Smooth muscle cell (in vitro differentiated cells): ENCODE data around the gene OPHN1. TPM values are rescaled to one million over a fixed set of nuclear protein-coding genes. Genes with fewer than 3 reads are reported as not detected.

Source experiments
- DNase-seq: peaks from one replicate; lab custom pipeline; 2025; ENCODE audit not compliant: unreplicated experiment; lab: John Stamatoyannopoulos, UW
- H2AFZ ChIP-seq: fragments of 200-600 bp; sonication (generic); 2 replicates; pipeline ENCODE4 v1.6.0; 2016; ENCODE audit warnings: antibody characterized with exemption, low read depth, mild to moderate bottlenecking
- H3F3A ChIP-seq: fragments of 200-600 bp; sonication (generic); 2 replicates; pipeline ENCODE4 v1.6.0; 2017; ENCODE audit warnings: antibody characterized with exemption, low read depth
- H3K27ac ChIP-seq: fragments of 200-600 bp; sonication (generic); 2 replicates; pipeline ENCODE4 v1.5.1; 2016; ENCODE audit warnings: low read depth, mild to moderate bottlenecking
- H3K27me3 ChIP-seq: fragments of 200-600 bp; sonication (generic); 2 replicates; pipeline ENCODE4 v1.6.1; 2016; ENCODE audit warnings: low read depth, mild to moderate bottlenecking
- H3K36me3 ChIP-seq: fragments of 200-600 bp; sonication (generic); 2 replicates; pipeline ENCODE4 v1.5.1; 2016; ENCODE audit warnings: low read depth
- H3K4me1 ChIP-seq: fragments of 200-600 bp; sonication (generic); 2 replicates; pipeline ENCODE4 v1.5.1; 2016; ENCODE audit warnings: low read depth
- H3K4me2 ChIP-seq: fragments of 200-600 bp; sonication (generic); 2 replicates; pipeline ENCODE4 v1.6.0; 2016; ENCODE audit warnings: mild to moderate bottlenecking
- H3K4me3 ChIP-seq: fragments of 200-600 bp; sonication (generic); 2 replicates; pipeline ENCODE4 v1.5.1; 2016; ENCODE audit warnings: mild to moderate bottlenecking
- H3K79me2 ChIP-seq: fragments of 200-600 bp; sonication (generic); 2 replicates; pipeline ENCODE4 v1.6.0; 2016; ENCODE audit warnings: low read depth, mild to moderate bottlenecking
- H3K9ac ChIP-seq: fragments of 200-600 bp; sonication (generic); 2 replicates; pipeline ENCODE4 v1.6.0; 2016; ENCODE audit warnings: low read depth
- H3K9me3 ChIP-seq: fragments of 200-600 bp; sonication (generic); replicated peaks from 2 replicates; pipeline ENCODE4 v1.5.1; 2016; ENCODE audit warnings: low read depth
- H4K20me1 ChIP-seq: fragments of 200-600 bp; sonication (generic); 2 replicates; pipeline ENCODE4 v1.6.0; 2016; ENCODE audit warnings: low read depth
- WGBS: methylation state at CpG from one replicate; pipeline ENCODE4 v1.1.7; 2016; ENCODE audit warnings: low lambda C conversion rate; 5-methylcytosine and 5-hydroxymethylcytosine counted together
- polyA plus RNA-seq: library from polyadenylated mRNA; unstranded; fragments of >200 nt; fragmentation: Nextera tagmentation; extraction: Ambion mirVana; gene quantifications from 2 replicates; pipeline ENCODE4 v1.2.1, GENCODE V29; 2016
- total RNA-seq: library from RNA; depleted of rRNA; stranded (reverse); fragments of >200 nt; gene quantifications from 2 replicates; pipeline ENCODE4 v1.2.3, GENCODE V29; 2014
- TF ChIP-seq, protein P1 (sequence below): fragments of 200-600 bp; sonication (generic); IDR thresholded peaks from 2 replicates; pipeline ENCODE4 v1.5.1; 2017; ENCODE audit warnings: borderline replicate concordance, mild to moderate bottlenecking, antibody characterized with exemption; ENCODE audit not compliant: insufficient read depth, poor library complexity, severe bottlenecking

Gene OPHN1
- total and polyA plus RNA-seq, 2 experiments from 2014 or later, result 1.1 to 2.3 TPM

DNA sequence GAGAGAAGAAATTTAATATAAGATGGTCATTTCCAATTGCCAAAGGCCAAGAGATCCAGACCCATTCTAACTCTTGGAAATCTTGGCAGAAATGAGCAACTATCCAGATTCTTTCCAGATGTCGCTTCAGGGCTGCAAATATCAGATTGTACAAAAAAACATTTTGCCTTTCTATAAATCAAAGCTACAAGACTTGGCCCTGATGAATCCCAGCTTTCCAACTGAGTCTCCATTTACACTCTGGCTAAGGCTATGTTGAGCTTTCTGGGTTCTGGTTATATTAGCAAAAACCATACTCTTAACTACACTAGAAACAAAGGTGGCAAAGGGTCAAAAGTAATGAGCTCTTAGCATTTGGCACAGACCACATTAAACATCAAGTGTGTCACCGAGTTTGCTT, 345.8 kb downstream of the OPHN1 start:
- no peaks in the 10 kb centered on the region for H3K36me3 ChIP-seq
- H3F3A ChIP-seq, result no peaks in the 10 kb centered on the region
- no peak overlapping the region for H3K4me3 ChIP-seq
- no peak overlapping the region for H3K9ac ChIP-seq
- no peak overlapping the region for H3K27ac ChIP-seq
- no peak overlapping the region for H2AFZ ChIP-seq
- TF ChIP-seq, protein P1, sequence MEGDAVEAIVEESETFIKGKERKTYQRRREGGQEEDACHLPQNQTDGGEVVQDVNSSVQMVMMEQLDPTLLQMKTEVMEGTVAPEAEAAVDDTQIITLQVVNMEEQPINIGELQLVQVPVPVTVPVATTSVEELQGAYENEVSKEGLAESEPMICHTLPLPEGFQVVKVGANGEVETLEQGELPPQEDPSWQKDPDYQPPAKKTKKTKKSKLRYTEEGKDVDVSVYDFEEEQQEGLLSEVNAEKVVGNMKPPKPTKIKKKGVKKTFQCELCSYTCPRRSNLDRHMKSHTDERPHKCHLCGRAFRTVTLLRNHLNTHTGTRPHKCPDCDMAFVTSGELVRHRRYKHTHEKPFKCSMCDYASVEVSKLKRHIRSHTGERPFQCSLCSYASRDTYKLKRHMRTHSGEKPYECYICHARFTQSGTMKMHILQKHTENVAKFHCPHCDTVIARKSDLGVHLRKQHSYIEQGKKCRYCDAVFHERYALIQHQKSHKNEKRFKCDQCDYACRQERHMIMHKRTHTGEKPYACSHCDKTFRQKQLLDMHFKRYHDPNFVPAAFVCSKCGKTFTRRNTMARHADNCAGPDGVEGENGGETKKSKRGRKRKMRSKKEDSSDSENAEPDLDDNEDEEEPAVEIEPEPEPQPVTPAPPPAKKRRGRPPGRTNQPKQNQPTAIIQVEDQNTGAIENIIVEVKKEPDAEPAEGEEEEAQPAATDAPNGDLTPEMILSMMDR, result no peak
- no peaks in the 10 kb centered on the region for H3K79me2 ChIP-seq
- no peak overlapping the region for H3K4me2 ChIP-seq
- 58% methylated on average over 2 of the region's 2 CpGs for WGBS
- H3K27me3 ChIP-seq, result no peaks in the 10 kb centered on the region
- no peaks in the 10 kb centered on the region for H4K20me1 ChIP-seq
- H3K9me3 ChIP-seq, result no peaks in the 10 kb centered on the region
- DNase-seq, result no peak
- no peaks in the 10 kb centered on the region for H3K4me1 ChIP-seq

DNA sequence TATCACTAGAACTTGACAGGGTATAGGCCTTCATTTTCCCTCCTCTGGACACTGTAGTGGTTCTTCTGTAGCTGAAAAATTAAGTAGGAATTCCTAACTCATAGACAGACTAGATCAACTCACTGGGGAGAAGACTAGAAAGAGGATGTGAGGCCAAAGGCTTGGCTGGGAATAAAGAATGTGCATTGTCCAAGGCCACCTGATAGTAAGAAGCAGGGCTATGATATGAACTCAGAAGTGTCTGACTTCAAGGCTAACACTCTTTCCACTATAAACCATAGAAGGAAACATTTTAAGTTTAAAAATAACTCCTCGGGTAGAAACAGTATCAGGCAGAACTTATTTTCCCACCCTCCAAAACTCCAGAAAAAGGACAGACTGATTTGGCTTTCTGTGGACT, 346.6 kb downstream of the OPHN1 start:
- H3K9me3 ChIP-seq, result no peaks in the 10 kb centered on the region
- no peaks in the 10 kb centered on the region for H3F3A ChIP-seq
- no peak for DNase-seq
- no peaks in the 10 kb centered on the region for H3K27me3 ChIP-seq
- H4K20me1 ChIP-seq, result no peaks in the 10 kb centered on the region
- no peak overlapping the region for H3K27ac ChIP-seq
- no peak overlapping the region for H3K4me3 ChIP-seq
- no peak overlapping the region for H3K4me2 ChIP-seq
- no peaks in the 10 kb centered on the region for H3K36me3 ChIP-seq
- no peak overlapping the region for H3K9ac ChIP-seq
- TF ChIP-seq, protein P1, result no peak
- 91% methylated on average over 1 of the region's 1 CpG for WGBS
- no peak overlapping the region for H2AFZ ChIP-seq
- no peaks in the 10 kb centered on the region for H3K4me1 ChIP-seq
- H3K79me2 ChIP-seq, result no peaks in the 10 kb centered on the region

DNA sequence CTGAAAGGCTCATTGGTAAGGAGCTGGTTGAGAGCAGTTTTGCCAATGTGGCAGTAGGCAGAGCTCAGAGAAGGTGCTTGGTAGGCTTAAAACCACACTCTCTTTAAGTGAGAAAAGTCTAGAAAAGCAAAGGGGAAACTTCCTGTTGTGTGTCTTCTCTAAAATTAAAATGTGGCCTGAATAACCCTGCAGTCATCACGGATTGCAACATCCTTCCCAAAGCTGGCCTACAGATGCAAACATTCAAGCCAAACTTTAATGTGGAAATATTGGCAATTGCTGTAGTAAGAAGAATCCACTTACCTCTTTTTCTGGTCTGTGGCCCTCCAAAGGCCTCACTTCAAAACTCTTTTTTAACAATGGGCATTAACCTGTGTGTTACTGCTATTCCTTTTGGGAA, 348.5 kb downstream of the OPHN1 start:
- H3K4me2 ChIP-seq, result no peak overlapping the region
- TF ChIP-seq, protein P1, result no peak
- H3K9me3 ChIP-seq, result no peaks in the 10 kb centered on the region
- no peaks in the 10 kb centered on the region for H3K79me2 ChIP-seq
- H3K27me3 ChIP-seq, result no peaks in the 10 kb centered on the region
- WGBS, result 42% methylated on average over 1 of the region's 1 CpG
- no peak overlapping the region for H3K4me3 ChIP-seq
- H3F3A ChIP-seq, result no peaks in the 10 kb centered on the region
- no peaks in the 10 kb centered on the region for H4K20me1 ChIP-seq
- H3K9ac ChIP-seq, result no peak overlapping the region
- no peak for DNase-seq
- no peak overlapping the region for H2AFZ ChIP-seq
- no peaks in the 10 kb centered on the region for H3K4me1 ChIP-seq
- H3K27ac ChIP-seq, result no peak overlapping the region
- no peaks in the 10 kb centered on the region for H3K36me3 ChIP-seq

DNA sequence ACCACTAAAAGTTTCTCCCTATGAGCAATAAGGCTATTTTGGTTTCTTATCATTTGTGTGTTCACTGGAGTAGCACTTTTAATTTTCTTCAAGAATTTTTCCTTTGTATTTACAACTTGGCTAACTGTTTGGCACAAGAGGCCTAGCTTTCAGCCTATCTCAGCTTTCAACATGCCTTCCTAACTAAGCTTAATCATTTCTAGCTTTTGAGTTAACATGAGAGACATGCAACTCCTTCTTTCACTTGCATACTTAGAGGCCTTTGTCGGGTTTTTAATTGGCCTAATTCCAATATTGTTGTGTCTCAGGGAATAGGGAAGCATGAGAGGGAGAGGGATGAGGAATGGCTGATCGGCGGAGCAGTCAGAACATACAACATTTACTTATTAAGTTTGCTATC, 349.8 kb downstream of the OPHN1 start:
- TF ChIP-seq, protein P1, result no peak
- no peaks in the 10 kb centered on the region for H3K4me1 ChIP-seq
- no peaks in the 10 kb centered on the region for H3K36me3 ChIP-seq
- no peak for DNase-seq
- H3K4me3 ChIP-seq, result no peak overlapping the region
- H2AFZ ChIP-seq, result no peak overlapping the region
- H4K20me1 ChIP-seq, result no peaks in the 10 kb centered on the region
- H3K4me2 ChIP-seq, result no peak overlapping the region
- no peak overlapping the region for H3K9ac ChIP-seq
- H3K27ac ChIP-seq, result no peak overlapping the region
- H3K27me3 ChIP-seq, result no peaks in the 10 kb centered on the region
- 65% methylated on average over 3 of the region's 3 CpGs for WGBS
- no peaks in the 10 kb centered on the region for H3F3A ChIP-seq
- no peaks in the 10 kb centered on the region for H3K79me2 ChIP-seq
- H3K9me3 ChIP-seq, result no peaks in the 10 kb centered on the region
